Measurements from ENCODE around the gene ADAM29.

GRCh38 chr4:174873931-174874330 lies 44.2 kb upstream of the ADAM29 start:
- TF ChIP-seq CTCF (IDR thresholded peaks at IDR 0.05) (peak in 3 of 6 experiments; percentile 23 to 38 (median 24)), POLR2A (IDR thresholded peaks at IDR 0.05) (no peak)

Measured in Peyer's patch (tissue), 4 donors.